Type B pancreatic cell (in vitro differentiated cells): ENCODE data around the gene PALMD. TPM values are rescaled to one million over a fixed set of nuclear protein-coding genes. Genes with fewer than 3 reads are reported as not detected.

ENCODE experiments used
- DNase-seq: peaks from one replicate; pipeline ENCODE4 v3.0.0; 2021; ENCODE audit warnings: mixed read lengths; ENCODE audit not compliant: unreplicated experiment; ENCODE audit errors: extremely low spot score
- H3K27ac Mint-ChIP-seq: 2 replicates; pipeline ENCODE4 v1.8.0; 2021; ENCODE audit warnings: mild to moderate bottlenecking, mixed read lengths
- H3K27me3 Mint-ChIP-seq: 2 replicates; pipeline ENCODE4 v1.8.0; 2021; ENCODE audit warnings: mixed read lengths
- H3K36me3 Mint-ChIP-seq: 2 replicates; pipeline ENCODE4 v1.8.0; 2021; ENCODE audit warnings: mixed read lengths
- H3K4me1 Mint-ChIP-seq: one replicate; pipeline ENCODE4 v1.8.0; 2021; ENCODE audit warnings: mixed read lengths; ENCODE audit not compliant: unreplicated experiment
- H3K4me3 Mint-ChIP-seq: 2 replicates; pipeline ENCODE4 v1.8.0; 2021; ENCODE audit warnings: mild to moderate bottlenecking, mixed read lengths
- H3K9me3 Mint-ChIP-seq: 2 replicates; pipeline ENCODE4 v1.8.0; 2021; ENCODE audit warnings: mixed read lengths
- long read RNA-seq: library from polyadenylated mRNA; unstranded; transcript quantifications from one replicate; pipeline ENCODE4 v2.0.0, GENCODE V29; 2020
- total RNA-seq: library from RNA; stranded (reverse); gene quantifications from 2 replicates; pipeline ENCODE4 v1.2.1, GENCODE V29; 2021; ENCODE audit warnings: low replicate concordance
- TF ChIP-seq, protein P1 (sequence below): fragments of 200-600 bp; sonication (generic); conservative IDR thresholded peaks from 2 replicates; pipeline ENCODE4 v1.5.0; 2021; ENCODE audit warnings: antibody characterized with exemption, mild to moderate bottlenecking

PALMD gene
- 0.33 and 2.0 TPM in 2 replicates for total RNA-seq
- long read RNA-seq, partial matches to known transcripts = 1 of 3 reads
- long read RNA-seq, other reads (novel, unspliced or antisense) = 1 of 3 reads

DNA sequence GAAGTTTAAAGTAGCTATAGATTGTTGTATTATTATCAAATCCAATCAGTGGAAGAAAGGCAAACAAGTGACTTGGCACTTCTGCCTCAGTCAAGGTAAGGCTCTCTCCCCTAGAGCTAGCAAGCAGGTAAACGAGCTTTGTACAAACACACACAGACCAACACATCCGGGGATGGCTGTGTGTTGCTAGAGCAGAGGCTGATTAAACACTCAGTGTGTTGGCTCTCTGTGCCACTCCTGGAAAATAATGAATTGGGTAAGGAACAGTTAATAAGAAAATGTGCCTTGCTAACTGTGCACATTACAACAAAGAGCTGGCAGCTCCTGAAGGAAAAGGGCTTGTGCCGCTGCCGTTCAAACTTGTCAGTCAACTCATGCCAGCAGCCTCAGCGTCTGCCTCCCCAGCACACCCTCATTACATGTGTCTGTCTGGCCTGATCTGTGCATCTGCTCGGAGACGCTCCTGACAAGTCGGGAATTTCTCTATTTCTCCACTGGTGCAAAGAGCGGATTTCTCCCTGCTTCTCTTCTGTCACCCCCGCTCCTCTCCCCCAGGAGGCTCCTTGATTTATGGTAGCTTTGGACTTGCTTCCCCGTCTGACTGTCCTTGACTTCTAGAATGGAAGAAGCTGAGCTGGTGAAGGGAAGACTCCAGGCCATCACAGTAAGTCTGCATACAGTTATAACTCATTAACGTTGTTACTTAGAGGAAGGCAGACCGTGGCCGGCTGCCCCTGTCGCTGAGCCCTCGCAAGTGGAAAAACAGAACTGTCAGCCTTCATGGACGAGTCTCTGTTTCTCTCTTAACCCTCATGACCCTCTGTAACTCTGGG lies at the start of gene PALMD:
Gene PALMD (plus strand): TSS at position 415 of the 833 bp plus-strand sequence. CDS start 205 bp downstream, at position 620.
- peaks cover 22% of the 10 kb centered on the region for H3K4me1 Mint-ChIP-seq
- H3K36me3 Mint-ChIP-seq = no peaks in the 10 kb centered on the region
- peak within 1 kb of the TSS; percentile 75 for H3K4me3 Mint-ChIP-seq
- TF ChIP-seq, protein P1, sequence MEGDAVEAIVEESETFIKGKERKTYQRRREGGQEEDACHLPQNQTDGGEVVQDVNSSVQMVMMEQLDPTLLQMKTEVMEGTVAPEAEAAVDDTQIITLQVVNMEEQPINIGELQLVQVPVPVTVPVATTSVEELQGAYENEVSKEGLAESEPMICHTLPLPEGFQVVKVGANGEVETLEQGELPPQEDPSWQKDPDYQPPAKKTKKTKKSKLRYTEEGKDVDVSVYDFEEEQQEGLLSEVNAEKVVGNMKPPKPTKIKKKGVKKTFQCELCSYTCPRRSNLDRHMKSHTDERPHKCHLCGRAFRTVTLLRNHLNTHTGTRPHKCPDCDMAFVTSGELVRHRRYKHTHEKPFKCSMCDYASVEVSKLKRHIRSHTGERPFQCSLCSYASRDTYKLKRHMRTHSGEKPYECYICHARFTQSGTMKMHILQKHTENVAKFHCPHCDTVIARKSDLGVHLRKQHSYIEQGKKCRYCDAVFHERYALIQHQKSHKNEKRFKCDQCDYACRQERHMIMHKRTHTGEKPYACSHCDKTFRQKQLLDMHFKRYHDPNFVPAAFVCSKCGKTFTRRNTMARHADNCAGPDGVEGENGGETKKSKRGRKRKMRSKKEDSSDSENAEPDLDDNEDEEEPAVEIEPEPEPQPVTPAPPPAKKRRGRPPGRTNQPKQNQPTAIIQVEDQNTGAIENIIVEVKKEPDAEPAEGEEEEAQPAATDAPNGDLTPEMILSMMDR = no peak
- no peaks in the 10 kb centered on the region for H3K9me3 Mint-ChIP-seq
- no peaks in the 10 kb centered on the region for H3K27me3 Mint-ChIP-seq
- DNase-seq = no peak
- peak within 1 kb of the TSS; percentile 14 for H3K27ac Mint-ChIP-seq

DNA sequence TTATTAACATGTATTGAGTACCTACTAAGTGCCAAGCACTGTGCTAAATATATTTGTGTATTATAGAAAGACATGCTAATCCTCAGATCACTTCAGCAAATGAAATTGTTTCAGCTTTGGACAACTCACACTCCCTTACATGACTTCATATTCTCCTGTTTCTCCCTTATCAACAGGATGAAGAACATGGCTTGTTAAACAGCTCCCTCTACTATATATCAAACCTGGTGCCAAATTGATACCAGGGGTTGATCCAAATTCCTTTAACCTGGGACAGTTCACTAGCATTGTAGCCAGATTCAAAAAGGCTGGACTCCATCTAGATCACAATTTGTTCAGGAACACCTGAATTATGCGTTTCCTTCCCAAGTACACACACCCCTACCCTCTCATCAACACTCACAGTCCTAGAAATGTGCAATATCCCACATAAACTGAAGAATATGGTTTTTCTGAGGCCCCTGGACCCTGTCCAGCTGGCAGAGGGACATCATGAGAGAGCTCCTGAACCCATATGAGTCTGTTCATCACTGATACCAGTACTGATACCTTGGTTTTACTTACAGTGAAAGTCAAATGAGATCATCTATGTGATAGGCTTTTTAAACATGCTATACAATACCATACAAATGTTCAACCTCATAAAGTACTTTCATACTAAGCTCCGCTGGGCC lies 47.0 kb upstream of the PALMD start:
- Mint-ChIP-seq H3K4me3 (no peak overlapping the region), H3K9me3 (no peaks in the 10 kb centered on the region), H3K36me3 (no peaks in the 10 kb centered on the region), H3K27me3 (no peaks in the 10 kb centered on the region), H3K4me1 (no peaks in the 10 kb centered on the region), H3K27ac (no peak overlapping the region)
- no peak for DNase-seq
- TF ChIP-seq, protein P1 = no peak

GRCh38 chr1:99599678-99600175 lies 46.2 kb upstream of the PALMD start:
- no peaks in the 10 kb centered on the region for H3K36me3 Mint-ChIP-seq
- no peak for DNase-seq
- TF ChIP-seq, protein P1 = no peak
- no peaks in the 10 kb centered on the region for H3K9me3 Mint-ChIP-seq
- H3K27ac Mint-ChIP-seq = no peak overlapping the region
- no peak overlapping the region for H3K4me3 Mint-ChIP-seq
- H3K4me1 Mint-ChIP-seq = no peaks in the 10 kb centered on the region
- no peaks in the 10 kb centered on the region for H3K27me3 Mint-ChIP-seq

DNA sequence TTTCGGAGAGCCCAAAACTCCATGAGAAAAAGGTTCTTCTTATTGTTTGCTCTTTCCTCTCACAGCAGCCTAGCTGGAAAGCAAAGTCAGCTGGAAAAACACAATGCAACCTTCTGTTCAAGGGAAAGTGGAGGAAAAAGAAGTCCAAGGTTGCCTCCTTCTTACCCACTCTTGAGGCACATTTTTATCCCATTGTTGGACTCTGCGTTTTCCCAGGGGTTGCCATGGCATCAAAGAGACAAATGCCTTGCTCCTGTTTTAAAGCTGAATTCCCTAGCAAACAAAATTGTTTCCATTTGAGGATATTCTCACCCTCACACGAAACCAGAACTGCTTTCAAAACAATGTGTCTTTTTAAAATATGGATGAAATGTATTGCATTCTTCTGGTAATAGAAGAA lies 45.1 kb upstream of the PALMD start:
- TF ChIP-seq, protein P1 = no peak
- H3K9me3 Mint-ChIP-seq = no peaks in the 10 kb centered on the region
- no peaks in the 10 kb centered on the region for H3K4me1 Mint-ChIP-seq
- H3K36me3 Mint-ChIP-seq = no peaks in the 10 kb centered on the region
- peak overlapping the region; percentile 11 for H3K27ac Mint-ChIP-seq
- no peak overlapping the region for H3K4me3 Mint-ChIP-seq
- DNase-seq = no peak
- no peaks in the 10 kb centered on the region for H3K27me3 Mint-ChIP-seq

- DNase-seq = no peak
- no peaks in the 10 kb centered on the region for H3K9me3 Mint-ChIP-seq
- TF ChIP-seq, protein P1 = no peak
- H3K4me1 Mint-ChIP-seq = no peaks in the 10 kb centered on the region
- no peaks in the 10 kb centered on the region for H3K27me3 Mint-ChIP-seq
- H3K4me3 Mint-ChIP-seq = no peak overlapping the region
- H3K36me3 Mint-ChIP-seq = no peaks in the 10 kb centered on the region
- no peak overlapping the region for H3K27ac Mint-ChIP-seq
Observed at GRCh38 chr1:99601208-99601607, 44.7 kb upstream of the PALMD start.
